Kidney tubule cell (primary cell): ENCODE results near the gene CMC1.
"Not testable (repeated sequence)": the region's sequence is repeated elsewhere in the genome, so short reads cannot be mapped to it uniquely, and the experiment has no call there.

Experiments used
- DNase-seq: peaks from one replicate; pipeline ENCODE4 v3.0.0-alpha.2; 2018; ENCODE audit warnings: low spot score

The CMC1 gene

GRCh38 chr3:28244491-28244890 lies 3.1 kb downstream of the CMC1 start:
- DNase-seq: no peak

GRCh38 chr3:28247286-28247685 lies 5.9 kb downstream of the CMC1 start:
- DNase-seq: no peak

- peak; percentile 26 for DNase-seq
Observed at GRCh38 chr3:28250999-28251398, 9.6 kb downstream of the CMC1 start.

GRCh38 chr3:28252001-28252431 lies 10.6 kb downstream of the CMC1 start:
- no peak for DNase-seq

DNA sequence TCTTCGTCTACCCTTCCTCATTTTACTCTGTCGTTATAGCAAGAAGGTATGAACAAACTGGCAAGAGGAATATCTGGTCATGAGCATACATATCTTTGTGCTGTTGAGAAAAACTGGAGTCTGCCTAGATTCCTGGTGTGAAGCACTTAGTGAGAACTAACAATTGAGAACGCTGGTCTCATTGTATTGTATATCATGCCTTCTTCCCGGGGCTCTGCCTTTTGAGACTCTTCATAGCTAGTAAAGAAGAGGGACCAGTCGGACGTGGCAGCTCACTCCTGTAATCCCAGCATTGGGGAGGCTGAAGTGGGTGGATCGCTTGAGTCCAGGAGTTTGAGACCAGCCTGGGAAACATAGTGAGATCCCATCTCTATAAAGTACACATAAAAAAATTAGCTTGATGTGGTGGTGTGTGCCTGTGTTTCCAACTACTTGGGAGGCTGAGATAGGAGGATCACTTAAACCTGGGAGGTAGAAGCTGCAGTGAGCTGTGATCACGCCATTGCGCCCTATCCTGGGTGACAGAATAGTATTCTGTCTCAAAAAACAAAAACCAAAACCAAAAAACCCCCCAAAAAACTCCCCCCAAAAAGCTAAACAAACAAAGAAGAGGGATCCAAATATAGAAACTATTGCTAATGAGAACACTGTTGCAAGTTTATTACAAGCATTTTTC lies 11.8 kb downstream of the CMC1 start:
- DNase-seq: no peak

DNA sequence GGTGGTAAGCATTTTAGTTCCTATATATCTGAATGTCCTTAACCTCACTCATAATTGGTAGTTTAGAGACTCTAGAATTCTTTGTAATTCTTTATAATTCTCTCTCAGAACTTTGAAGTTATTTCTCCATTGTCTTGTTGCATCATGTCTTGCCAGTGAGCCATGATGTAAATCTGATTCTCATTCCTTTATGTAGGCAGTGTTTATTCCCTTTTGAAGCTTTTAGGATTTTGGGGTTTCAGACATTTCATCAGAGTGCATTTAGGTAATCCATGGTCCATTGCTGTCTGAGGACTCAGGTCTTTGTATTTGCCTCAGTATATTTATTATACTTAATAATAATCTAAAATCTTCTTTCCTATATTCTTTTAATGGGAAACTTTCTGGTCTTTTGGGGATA lies 20.6 kb downstream of the CMC1 start:
- DNase-seq: no peak

GRCh38 chr3:28265641-28266040 lies 24.2 kb downstream of the CMC1 start:
- no peak for DNase-seq

- no peak for DNase-seq
Observed at GRCh38 chr3:28267984-28268849, 26.8 kb downstream of the CMC1 start.

- DNase-seq: no peak
Observed at GRCh38 chr3:28268989-28269388, 27.6 kb downstream of the CMC1 start.

- DNase-seq: not testable (repeated sequence)
Observed at GRCh38 chr3:28269884-28270283, 28.5 kb downstream of the CMC1 start.

GRCh38 chr3:28273837-28274236 lies 32.4 kb downstream of the CMC1 start:
- no peak for DNase-seq

DNA sequence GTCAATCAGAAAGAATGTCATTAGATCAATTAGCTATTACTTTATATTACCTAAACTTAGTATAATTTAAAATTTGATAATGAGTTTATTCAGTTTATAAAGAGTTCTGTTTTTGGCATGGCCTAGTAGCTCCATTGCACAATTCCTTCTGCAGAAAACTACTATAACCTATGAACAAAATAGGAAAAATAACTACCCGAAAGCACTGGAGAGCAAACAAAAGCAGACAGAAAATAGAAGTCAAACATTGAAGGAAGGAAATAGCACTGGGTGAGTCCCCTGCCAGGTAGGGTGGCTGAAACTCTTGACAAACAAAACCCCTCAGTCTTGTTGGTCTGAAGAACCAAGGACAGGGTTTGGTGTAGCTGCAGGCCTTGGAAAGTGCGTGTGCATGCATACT lies 37.5 kb downstream of the CMC1 start:
- no peak for DNase-seq

DNA sequence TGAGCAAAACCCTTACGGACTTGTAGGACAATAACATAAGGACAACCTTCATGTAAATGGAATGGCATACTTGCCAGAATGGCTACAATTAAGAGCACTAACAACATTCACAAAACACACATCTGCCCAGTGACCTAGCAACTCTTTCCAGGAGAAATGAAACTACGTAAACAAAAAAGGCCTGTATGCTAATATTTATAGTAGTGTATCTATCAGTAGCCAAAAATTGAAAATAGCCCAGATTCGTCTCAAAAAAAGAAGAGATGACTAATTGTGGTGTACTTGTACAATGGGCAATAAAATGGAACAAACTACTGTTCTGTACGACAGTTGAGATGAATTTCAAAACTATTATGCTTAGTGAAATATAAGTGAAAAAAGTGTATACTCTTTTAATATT lies 38.4 kb downstream of the CMC1 start:
- no peak for DNase-seq

DNA sequence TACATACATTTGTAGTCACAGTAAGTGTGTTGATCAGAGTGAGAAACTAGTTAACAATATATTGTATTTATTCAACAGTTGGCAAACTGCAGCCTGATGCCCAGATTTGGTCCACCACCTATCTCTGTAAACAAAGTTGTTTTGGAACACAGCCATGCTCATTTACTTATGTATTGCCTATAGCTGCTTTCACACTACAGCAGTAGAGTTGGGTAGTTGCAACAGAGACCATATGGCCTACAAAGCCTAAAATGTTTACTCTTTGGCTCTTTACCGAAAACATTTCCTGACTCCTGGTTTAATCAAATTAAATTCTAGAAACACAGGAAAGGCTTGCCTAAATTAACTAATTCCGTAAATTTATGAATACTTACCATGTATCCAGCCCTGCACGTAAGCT lies 39.4 kb downstream of the CMC1 start:
- DNase-seq: no peak

DNA sequence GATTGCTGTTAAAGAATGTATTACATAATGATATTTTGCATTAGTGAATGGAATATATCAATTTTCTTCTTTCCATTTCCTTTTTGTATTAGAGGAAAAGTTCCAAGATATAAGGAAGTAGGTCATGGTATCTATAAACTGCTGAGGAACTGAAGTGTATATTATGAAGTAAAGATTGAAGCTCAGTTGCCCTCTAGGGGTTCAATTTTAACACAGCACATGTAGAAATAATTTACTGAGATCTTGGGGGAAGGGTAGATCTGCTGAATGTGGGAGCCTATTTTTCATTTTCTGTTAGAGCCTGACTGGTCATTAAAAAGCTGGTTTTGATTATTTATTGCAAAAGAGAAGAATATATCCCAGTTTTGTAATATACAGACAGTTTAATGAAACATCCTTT lies 45.2 kb downstream of the CMC1 start:
- peak; percentile 49 for DNase-seq

GRCh38 chr3:28287046-28287445 lies 45.6 kb downstream of the CMC1 start:
- DNase-seq: no peak

- DNase-seq: no peak
Observed at GRCh38 chr3:28290863-28291300, 49.5 kb downstream of the CMC1 start.

GRCh38 chr3:28291577-28291976 lies 50.2 kb downstream of the CMC1 start:
- DNase-seq: no peak

DNA sequence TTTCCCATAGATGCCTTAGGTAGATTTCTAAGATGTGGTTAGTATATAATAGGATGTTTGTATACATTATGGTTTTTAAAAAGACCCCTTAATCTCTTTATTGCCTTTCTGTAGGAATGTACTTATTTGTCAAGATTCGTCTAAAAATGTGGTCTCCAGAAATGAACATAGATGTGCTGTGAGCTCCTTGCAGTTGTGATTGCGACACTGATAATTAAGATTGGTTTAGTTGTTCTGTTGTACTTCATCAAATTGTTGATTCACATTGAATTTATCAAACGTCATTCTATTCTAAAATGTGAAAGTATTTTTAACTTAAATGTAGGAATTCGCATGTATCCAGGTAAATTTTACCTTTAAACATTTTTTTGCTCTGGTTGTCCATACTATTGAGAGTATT lies 51.2 kb downstream of the CMC1 start:
- DNase-seq: no peak

GRCh38 chr3:28294667-28295413 lies 53.4 kb downstream of the CMC1 start:
- DNase-seq: no peak

DNA sequence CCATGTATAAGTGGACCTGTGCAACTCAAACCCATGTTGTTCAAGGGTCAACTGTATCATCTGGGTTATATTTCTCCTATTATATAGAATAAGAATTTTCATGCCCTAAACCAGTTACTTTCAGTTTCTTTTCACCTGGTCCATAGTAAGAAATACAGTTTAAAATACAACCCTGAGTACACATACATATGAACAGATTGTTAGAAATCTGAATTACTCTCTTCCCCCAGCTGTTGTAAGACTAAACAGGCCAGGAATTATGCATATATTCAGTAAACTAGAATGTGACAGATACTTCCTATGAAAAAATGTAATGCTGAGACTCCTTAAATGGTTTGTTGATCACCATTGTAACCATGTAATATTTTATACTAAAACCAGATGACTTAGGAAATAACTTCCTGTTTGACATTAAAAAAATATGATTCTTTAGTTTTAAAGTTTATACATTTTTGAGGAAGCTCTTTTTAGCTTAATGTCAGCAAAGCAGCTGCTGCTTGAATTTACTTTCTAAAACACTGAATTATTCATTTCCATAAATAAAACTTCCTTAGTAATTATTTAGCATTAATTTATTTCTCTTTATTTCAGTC lies 54.6 kb downstream of the CMC1 start:
- DNase-seq: no peak

DNA sequence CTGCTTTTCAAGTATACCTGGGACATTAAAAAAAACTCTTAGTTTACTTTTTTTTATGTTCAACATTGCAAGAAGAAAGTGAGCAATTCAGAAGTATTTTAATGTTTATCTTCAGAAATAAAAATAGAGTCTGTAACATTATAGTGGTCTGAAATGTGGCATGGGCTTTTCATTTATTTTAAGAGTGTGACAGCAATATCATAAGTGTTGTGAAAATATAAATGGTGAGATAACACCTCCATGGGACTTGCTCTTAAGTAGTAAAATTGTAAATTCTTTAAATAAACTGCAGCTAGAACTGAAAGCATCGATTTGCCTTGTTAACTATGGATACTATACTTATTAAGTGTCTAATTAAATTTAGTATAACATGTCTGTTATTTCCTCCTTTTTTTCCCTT lies 58.3 kb downstream of the CMC1 start:
- no peak for DNase-seq
